HT-29 (cell line): ENCODE measurements around the gene RNU2-63P. TPM values are rescaled to one million over a fixed set of nuclear protein-coding genes. Genes with fewer than 3 reads are reported as not detected.
"Not testable (repeated sequence)": the region's sequence is repeated elsewhere in the genome, so short reads cannot be mapped to it uniquely, and the experiment has no call there.

Experiments
- DNase-seq: peaks from one replicate; pipeline ENCODE4 v3.0.0-alpha.2; 2015; ENCODE audit warnings: low spot score
- total RNA-seq: library from RNA; depleted of rRNA; stranded (reverse); fragments of >200 nt; shearing (Covaris generic); gene quantifications from 2 replicates; pipeline ENCODE4 v1.2.3, GENCODE V29; 2014; rRNA removed

The RNU2-63P gene
- not detected in 2 replicates for total RNA-seq

DNA sequence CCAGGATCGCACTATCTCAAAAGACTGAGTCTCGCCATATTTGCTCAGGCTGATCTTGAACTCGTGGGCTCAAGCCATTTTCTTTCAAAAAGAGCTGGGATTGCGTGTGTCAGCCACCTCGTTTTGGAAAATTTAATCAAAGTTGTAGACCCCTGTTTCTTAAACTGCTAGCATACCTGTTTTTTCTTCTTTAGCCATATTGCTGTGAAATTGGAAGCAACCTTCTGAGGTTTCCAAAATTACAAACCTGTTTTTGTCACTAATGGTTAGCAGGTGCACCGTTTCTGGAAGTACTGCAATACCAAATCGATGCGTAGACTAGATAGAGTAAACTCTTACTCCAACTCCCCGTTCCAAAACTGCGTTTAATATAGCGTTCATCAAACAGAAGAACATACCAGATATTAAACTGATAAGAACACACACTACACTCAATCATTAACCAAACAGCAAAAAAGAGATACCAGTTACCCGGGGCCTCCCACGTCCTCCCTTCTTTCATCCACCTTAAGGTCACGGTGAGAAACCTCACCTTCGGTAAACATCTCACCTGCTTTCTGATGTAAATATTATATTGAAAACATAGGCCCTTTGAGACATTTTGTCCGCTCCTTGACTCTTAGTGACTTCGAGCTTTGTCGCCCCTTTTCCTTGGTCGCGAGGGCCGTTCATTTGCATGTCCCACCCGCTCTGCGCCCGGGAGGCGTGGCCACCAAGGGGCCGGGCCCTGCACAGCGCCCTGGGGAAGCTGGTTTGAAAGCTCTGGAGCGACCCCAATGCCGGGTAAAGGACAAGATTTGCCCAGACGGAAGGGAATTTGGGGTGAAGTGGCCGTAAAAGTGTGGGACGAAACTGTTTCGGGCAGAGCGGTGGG is at the start of gene RNU2-63P:
Gene RNU2-63P (minus strand): TSS at position 462 of the 874 bp plus-strand sequence.
- peak; percentile 93 for DNase-seq

- DNase-seq: no peak
Observed at GRCh38 chr2:88061295-88061694, 44.9 kb upstream of the RNU2-63P start.

DNA sequence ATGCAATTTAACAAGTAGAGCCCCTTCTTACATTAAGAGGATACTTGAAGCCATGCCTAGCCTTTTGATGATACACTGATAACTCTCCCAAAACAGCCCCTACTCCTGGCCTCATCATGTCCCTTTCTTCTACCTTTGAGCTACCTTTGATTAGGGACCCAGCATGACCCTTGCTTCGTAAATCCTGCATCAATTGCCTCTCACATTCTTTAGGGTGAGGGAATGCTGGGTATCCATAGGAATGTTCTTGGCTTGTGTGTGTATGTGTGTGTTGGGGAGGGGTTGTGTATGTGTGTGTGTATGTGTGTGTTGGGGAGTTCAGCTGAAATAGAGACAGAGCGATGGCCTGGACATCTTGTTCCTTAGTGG is 44.5 kb upstream of the RNU2-63P start:
- no peak for DNase-seq

DNA sequence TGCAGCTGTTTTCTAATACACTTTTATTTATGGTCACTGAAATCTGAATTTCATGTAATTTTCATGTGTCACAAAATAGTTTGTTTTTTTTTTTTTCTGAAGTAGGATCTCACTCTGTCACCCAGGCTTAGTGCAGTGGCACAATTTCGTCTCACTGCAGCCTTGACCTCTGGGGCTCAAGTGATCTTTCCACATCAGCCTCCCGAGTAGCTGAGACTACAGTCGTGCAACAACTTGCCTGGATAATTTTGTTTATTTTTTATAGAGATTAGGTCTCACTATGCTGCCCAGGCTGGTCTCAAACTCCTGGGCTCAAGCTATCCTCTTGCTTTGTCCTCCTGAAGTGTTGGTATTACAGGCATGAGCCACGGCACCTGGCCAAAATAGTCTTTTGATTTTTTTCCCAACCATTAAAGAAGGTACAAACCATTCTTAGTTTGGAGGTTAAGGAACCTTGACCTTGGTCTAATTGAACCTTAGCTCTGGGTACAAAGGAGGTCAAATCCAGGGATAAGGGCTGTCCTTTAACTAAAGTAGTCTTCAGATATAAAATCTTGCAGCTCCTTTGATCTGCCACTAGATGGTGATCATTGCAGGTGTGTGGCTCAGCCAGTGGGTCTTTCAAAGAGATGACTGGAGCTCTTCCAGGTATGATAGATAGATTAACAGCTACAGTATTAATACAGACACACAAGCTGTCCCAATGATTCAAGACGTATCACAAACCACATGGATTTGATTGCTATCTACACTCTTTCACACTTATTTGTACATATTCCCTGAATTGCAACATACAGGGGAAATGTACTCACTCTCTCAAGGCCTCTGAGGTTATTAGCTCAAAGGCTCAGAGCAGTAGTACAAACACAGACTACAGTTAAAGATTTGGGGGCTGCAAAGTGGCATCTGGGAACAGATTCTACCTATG is 43.9 kb upstream of the RNU2-63P start:
- peak; percentile 62 for DNase-seq

- DNase-seq: no peak
Observed at GRCh38 chr2:88058191-88058590, 41.8 kb upstream of the RNU2-63P start.

DNA sequence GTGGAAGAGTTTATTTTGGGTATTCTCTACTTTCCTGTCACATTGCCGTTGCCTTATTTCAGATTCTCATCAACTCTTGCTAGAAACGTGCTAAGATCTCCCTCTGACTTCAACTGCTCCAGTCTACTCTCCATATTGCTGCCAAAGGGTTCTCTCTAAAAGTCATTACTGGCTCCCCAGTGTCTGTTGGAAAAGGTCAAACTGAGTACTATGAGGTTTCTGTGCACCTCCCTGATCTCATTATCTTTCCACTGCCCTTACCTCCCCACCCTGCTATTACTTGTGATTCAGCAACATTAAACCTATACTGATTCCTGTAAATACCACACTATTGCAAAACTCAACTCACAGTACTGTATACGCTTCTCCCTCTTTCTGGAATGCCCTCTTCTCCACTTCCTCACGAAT is 41.1 kb upstream of the RNU2-63P start:
- DNase-seq: peak; percentile 40

DNA sequence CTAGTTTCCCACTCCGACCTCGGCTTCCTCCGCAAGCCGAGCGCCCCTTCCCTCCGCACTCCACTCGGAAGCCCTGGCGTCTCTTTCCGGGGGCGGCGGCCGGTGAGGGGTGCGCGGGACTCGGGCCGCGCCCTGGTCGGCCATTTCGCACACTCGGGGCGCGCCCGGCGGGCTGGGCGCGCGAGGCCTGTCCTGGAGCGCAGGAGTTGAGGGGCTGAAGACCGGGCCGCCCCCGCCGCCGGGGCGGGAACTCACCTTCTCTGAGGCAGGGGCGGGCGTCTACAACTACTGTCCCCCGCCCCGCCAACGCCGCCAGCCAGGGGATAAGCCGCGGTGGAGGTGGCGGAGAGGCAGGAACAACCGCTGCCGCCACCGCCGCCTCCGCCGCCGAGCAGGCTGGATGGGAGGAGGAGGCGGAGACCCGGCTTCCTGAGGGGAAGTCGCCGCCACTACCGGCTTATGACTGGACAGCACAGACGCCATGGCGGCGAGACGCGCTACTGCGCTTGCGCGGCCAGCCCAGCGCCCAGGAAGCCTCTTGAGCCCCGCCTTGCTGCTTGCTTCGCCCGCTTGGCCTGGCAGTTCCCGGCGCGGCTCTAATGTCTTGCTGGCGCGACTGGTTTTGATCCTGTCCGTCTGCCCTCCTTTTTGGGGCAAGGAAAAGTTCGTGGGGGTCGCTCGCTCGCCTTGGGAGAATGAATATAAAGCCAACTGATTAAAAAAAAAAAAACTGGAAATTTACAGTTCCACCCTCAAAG is 39.2 kb upstream of the RNU2-63P start, which contains the start of gene KRCC1:
Gene KRCC1 (minus strand): TSS at position 413 of the 758 bp plus-strand sequence. CDS start 27,220 bp downstream, outside the sequence.
- peak; percentile 97 for DNase-seq

- DNase-seq: peak; percentile 49
Observed at GRCh38 chr2:88054782-88055370, 38.5 kb upstream of the RNU2-63P start.

GRCh38 chr2:88053934-88054781 is 37.8 kb upstream of the RNU2-63P start:
- DNase-seq: peak; percentile 14

DNA sequence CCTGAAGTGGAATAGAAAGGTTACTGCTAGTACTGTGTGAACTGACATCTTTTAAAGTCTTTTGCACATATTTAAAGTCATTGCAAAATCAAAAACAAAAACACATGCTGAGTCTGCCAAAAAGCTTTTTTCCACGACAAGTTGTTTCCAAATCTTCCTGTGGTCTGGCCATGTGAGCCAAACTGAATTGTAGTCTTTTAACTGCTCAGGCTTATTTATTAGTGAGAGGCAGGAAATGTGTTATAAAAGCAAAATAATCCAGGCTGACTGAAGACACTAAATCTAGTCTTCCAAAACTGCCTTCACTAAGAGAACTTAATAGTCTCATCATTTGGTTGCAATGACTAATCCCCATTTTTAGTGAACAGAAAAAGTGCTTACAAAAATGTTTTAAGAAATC is 36.9 kb upstream of the RNU2-63P start:
- DNase-seq: no peak

GRCh38 chr2:88051792-88052191 is 35.4 kb upstream of the RNU2-63P start:
- DNase-seq: no peak

- no peak for DNase-seq
Observed at GRCh38 chr2:88049622-88050021, 33.3 kb upstream of the RNU2-63P start.

DNA sequence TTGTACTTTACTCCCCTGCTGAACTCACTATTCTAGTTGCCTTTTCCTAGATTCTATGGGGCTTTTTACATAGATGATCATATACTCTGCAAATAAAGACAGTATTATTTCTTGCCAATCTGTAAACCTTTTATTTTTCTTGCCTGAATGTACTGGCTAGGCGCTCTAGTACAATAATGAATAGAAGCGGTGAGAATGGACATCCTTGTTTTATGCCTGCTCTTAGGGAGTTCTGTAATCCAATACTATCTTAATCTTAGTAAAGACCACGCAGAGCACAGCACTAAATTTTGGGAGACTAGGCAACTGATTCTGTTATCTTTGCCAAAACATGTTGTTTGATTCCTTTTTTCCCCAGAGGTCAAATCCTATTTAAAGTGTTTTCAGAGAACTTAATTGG is 32.2 kb upstream of the RNU2-63P start:
- no peak for DNase-seq

DNA sequence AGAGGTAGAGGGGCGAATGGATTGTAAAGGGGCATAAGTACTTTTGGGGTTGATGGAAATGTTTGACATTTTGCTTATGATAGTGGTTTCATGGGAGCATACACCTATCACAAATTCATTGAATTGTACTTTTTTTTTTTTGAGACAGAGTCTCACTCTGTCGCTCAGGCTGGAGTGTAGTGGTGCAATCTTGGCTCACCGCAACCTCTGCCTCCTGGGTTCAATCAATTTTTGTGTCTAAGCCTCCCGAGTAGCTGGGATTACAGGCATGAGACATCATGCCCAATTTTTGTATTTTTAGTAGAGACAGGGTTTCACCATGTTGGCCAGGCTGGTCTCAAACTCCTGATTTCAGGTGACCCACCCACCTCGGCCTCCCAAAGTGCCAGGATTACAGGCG is 29.2 kb upstream of the RNU2-63P start:
- DNase-seq: not testable (repeated sequence)

DNA sequence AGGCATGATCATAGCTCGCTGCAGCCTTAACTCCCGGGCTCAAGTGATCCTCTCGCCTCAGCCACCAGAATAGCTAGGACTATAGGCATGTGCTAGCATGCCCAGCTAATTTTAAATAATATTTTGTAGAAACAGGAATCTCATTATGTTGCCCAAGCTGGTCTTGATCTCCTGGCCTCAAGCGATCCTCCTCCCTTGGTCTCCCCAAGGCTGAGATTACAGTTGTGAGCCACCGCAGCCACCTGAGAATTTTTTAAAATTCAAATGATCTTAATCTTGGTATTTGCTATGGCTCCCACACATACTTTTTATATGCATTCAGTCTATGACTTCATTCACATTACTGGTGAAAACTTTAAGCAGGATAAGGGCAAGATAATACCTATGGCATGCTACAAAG is 26.1 kb upstream of the RNU2-63P start:
- no peak for DNase-seq

- DNase-seq: peak; percentile 26
Observed at GRCh38 chr2:88038263-88039105, 22.1 kb upstream of the RNU2-63P start.

DNA sequence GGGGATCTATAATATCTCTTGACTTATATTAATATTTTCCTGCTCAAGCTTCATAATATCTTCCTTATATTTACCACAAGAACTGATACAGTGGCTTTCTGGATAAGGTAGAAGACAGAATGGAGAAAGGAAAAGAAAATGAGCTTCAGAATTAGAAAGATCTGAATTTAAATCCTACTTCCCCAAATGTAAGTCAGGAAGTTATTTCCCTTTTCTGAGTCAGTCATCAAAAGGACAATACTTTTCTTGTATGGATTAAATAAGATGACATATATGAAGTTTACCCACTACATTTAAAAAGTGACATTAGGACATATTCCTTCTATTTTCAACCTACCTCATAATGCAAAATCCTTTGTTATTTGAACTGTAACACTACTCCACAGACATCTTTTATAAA is 20.3 kb upstream of the RNU2-63P start:
- no peak for DNase-seq

DNA sequence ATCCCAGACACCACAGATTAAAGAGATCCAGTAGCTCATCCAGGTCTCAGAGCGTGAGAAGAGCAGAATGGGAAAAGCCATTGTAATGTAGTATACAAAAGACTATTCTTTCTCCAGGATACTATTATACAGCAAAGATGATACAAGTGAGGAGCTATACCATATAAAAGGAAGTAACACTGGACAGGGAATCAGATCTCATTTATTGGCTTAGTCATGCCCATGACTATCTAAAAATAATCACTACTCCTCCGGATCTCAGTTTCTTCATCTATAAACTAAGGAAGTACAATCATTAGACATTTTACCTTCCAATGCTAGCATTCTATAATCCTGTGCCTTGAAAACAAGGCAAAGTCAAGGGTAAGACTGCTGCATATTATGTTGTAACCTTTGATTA is 19.8 kb upstream of the RNU2-63P start:
- no peak for DNase-seq

GRCh38 chr2:88032070-88032702 is 15.8 kb upstream of the RNU2-63P start:
- no peak for DNase-seq
